Endodermal cell (in vitro differentiated cells): ENCODE results near the gene TSSC4. TPM values are rescaled to one million over a fixed set of nuclear protein-coding genes. Genes with fewer than 3 reads are reported as not detected.

Experiments
- DNase-seq: peaks from one replicate; pipeline ENCODE4 v3.0.0-alpha.2; 2017
- H3K27ac ChIP-seq: 2 replicates; pipeline ENCODE4 v1.5.1; 2013; ENCODE audit warnings: mild to moderate bottlenecking, low read depth, low read length, moderate library complexity
- H3K27me3 ChIP-seq: 2 replicates; pipeline ENCODE4 v1.6.1; 2013; ENCODE audit warnings: mild to moderate bottlenecking, low read length, moderate library complexity; ENCODE audit not compliant: insufficient read depth, control insufficient read depth, poor library complexity, severe bottlenecking
- H3K36me3 ChIP-seq: 2 replicates; pipeline ENCODE4 v1.7.0; 2013; ENCODE audit warnings: mild to moderate bottlenecking, low read length, moderate library complexity; ENCODE audit not compliant: control insufficient read depth, insufficient read depth
- H3K4me1 ChIP-seq: one replicate; pipeline ENCODE4 v1.7.0; 2013; ENCODE audit warnings: low read length; ENCODE audit not compliant: control insufficient read depth, insufficient read depth
- H3K4me3 ChIP-seq: 2 replicates; pipeline ENCODE4 v1.5.1; 2013; ENCODE audit warnings: mild to moderate bottlenecking, low read length, moderate library complexity
- H3K9ac ChIP-seq: 2 replicates; pipeline ENCODE4 v1.6.1; 2013; ENCODE audit warnings: mild to moderate bottlenecking, low read length, moderate library complexity; ENCODE audit not compliant: poor library complexity, severe bottlenecking; ENCODE audit errors: extremely low read depth
- H3K9me3 ChIP-seq: 2 replicates; pipeline ENCODE4 v1.6.1; 2013; ENCODE audit warnings: mild to moderate bottlenecking, low read length, moderate library complexity; ENCODE audit not compliant: control insufficient read depth
- H3K27ac Mint-ChIP-seq: 2 replicates; pipeline ENCODE4 v1.8.0; 2020; ENCODE audit warnings: mixed read lengths
- H3K27me3 Mint-ChIP-seq: 2 replicates; pipeline ENCODE4 v1.8.0; 2021; ENCODE audit warnings: mild to moderate bottlenecking, mixed read lengths; ENCODE audit not compliant: insufficient read depth
- H3K36me3 Mint-ChIP-seq: 2 replicates; pipeline ENCODE4 v1.8.0; 2020; ENCODE audit warnings: low read depth, mixed read lengths
- H3K4me1 Mint-ChIP-seq: 2 replicates; pipeline ENCODE4 v1.8.0; 2020; ENCODE audit warnings: mixed read lengths
- H3K4me3 Mint-ChIP-seq: 2 replicates; pipeline ENCODE4 v1.8.0; 2020; ENCODE audit warnings: mild to moderate bottlenecking, moderate library complexity, mixed read lengths
- H3K9me3 Mint-ChIP-seq: 2 replicates; pipeline ENCODE4 v1.8.0; 2020; ENCODE audit warnings: mild to moderate bottlenecking, mixed read lengths
- WGBS, 2 experiments: methylation state at CpG; one replicate each; pipeline versions ENCODE4 v1.1.5 to v1.1.7; 2013; ENCODE audit warnings: missing lambda C conversion rate in 2 of 2, mixed read lengths in 1 of 2; ENCODE audit not compliant: insufficient coverage in 1 of 2, insufficient read length in 1 of 2; 5-methylcytosine and 5-hydroxymethylcytosine counted together
- total RNA-seq, 2 donors: library from RNA; stranded (reverse); fragmentation: NEBNext Ultra II Directional in 1 of 2; extraction: Animal tissue kit (Norgen Biotek cat#: 25700) in 1 of 2; gene quantifications; 2 replicates in 1 of 2; 3 replicates in 1 of 2; pipeline ENCODE4 v1.2.1, GENCODE V29; 2021
- TF ChIP-seq, protein P1 (sequence below): fragments of 200-600 bp; sonication (generic); conservative IDR thresholded peaks from 2 replicates; pipeline ENCODE4 v1.5.0; 2021; ENCODE audit warnings: antibody characterized with exemption, mild to moderate bottlenecking

TSSC4 gene
- total RNA-seq, 2 donors from 2014 or later, result 47.2 to 51.1 TPM

DNA sequence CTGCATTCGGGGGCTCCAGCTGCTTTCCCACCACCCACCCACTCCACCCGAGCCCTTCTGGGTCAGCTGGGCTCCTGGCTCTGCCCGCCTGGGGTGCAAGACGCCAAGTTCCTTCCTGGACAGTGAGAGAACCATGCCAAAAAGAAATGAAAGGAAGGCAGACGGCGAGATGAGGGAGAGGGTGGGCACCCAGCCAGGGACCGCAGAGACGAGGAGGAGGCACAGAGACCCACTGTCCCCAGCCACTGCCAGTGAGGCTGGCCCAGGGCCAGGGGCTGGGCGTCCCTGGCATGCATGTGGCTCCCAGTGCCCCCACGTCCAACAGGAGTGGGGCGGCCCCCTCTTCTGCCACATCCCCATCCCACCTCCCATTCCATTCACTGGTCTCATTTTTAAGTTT, 34.3 kb upstream of the TSSC4 start:
- H3K27me3 Mint-ChIP-seq, result peaks cover 1% of the 10 kb centered on the region
- 92 to 100% methylated on average over 3 to 11 of the region's 11 CpGs for WGBS, 2 experiments
- DNase-seq, result no peak

DNA sequence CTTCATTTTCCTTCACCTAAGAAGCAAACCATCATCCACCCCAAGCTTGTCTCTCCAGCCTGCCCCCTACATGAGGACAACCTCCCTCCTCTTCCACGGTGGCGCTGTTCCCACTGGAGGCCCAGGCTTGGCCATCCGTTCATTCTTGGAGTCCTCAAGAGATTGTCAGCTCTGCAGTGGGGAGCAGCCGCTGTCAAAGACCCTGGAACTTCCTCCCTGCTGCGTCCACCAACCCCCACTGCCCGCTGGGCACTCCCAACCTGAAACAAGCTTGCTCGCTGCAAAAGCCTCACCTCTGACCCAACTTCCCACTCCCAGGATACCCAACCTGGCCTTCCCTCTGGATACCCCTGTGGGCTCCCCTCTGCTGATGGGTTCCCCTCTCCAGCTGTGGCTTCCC, 33.8 kb upstream of the TSSC4 start:
- Histone ChIP-seq H3K27me3 (no peaks in the 10 kb centered on the region), H3K9me3 (no peaks in the 10 kb centered on the region), H3K4me1 (no peaks in the 10 kb centered on the region), H3K9ac (no peak overlapping the region), H3K4me3 (no peak overlapping the region), H3K27ac (no peak overlapping the region), H3K36me3 (no peaks in the 10 kb centered on the region)
- WGBS, 2 experiments, result 85 to 89% methylated on average over 4 to 7 of the region's 7 CpGs
- TF ChIP-seq, protein P1, sequence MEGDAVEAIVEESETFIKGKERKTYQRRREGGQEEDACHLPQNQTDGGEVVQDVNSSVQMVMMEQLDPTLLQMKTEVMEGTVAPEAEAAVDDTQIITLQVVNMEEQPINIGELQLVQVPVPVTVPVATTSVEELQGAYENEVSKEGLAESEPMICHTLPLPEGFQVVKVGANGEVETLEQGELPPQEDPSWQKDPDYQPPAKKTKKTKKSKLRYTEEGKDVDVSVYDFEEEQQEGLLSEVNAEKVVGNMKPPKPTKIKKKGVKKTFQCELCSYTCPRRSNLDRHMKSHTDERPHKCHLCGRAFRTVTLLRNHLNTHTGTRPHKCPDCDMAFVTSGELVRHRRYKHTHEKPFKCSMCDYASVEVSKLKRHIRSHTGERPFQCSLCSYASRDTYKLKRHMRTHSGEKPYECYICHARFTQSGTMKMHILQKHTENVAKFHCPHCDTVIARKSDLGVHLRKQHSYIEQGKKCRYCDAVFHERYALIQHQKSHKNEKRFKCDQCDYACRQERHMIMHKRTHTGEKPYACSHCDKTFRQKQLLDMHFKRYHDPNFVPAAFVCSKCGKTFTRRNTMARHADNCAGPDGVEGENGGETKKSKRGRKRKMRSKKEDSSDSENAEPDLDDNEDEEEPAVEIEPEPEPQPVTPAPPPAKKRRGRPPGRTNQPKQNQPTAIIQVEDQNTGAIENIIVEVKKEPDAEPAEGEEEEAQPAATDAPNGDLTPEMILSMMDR, result no peak
- no peak overlapping the region for H3K27ac Mint-ChIP-seq
- H3K4me3 Mint-ChIP-seq, result no peak overlapping the region
- no peaks in the 10 kb centered on the region for H3K9me3 Mint-ChIP-seq
- H3K27me3 Mint-ChIP-seq, result peaks cover 1% of the 10 kb centered on the region
- no peak for DNase-seq
- no peaks in the 10 kb centered on the region for H3K4me1 Mint-ChIP-seq
- H3K36me3 Mint-ChIP-seq, result no peaks in the 10 kb centered on the region

More for the DNA sequence above, 34.3 kb upstream of the TSSC4 start:
- Mint-ChIP-seq H3K4me1 (no peaks in the 10 kb centered on the region), H3K27ac (no peak overlapping the region), H3K4me3 (no peak overlapping the region), H3K9me3 (no peaks in the 10 kb centered on the region), H3K36me3 (no peaks in the 10 kb centered on the region)
- Histone ChIP-seq H3K27me3 (no peaks in the 10 kb centered on the region), H3K4me3 (no peak overlapping the region), H3K9ac (no peak overlapping the region), H3K36me3 (no peaks in the 10 kb centered on the region), H3K9me3 (no peaks in the 10 kb centered on the region), H3K27ac (no peak overlapping the region), H3K4me1 (no peaks in the 10 kb centered on the region)
- TF ChIP-seq, protein P1, result no peak

DNA sequence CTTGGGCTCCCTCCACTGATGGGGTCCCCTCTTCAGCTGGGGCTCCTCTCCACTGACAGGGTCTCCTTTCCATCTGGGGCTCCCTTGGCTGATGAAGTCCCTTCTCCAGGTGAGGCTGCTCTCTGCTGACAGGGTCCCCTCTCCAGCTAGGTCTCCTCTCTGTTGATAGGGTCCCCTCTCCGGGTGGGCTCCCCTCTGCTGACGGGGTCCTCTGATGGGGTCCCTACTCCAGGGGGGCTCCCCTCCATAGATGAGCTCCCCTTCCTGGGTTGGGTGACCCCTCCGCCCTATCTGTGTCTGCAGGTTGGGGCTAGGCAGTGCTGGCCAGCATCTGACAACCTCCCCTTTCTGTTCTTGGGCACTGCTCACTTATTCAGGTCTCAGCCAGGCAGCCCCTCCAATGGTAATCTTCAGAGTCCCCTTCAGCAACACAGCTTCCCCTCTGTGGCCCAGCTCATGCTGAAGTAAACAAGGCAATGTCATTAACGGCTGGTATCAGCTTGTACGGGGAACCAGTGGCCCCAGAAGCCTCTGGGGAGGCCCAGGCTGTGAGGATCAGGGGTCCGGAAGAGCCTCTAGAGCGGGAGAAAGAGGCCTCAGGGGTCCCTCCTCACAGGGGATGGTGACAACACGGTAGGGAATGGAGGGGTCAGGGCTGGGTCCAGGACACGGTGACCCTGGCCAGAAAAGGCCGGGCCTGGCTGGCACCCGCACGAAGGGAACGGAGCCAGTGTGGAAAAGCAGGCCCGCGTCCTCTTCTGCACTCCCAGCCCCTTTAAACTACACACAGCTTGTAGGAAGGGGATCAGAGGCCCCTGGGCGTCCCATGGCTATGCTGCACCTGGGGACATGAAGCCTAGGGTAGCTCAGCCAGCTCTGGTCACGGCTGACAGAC, 33.0 kb upstream of the TSSC4 start:
- Mint-ChIP-seq H3K9me3 (no peaks in the 10 kb centered on the region), H3K4me1 (no peaks in the 10 kb centered on the region), H3K4me3 (no peak overlapping the region), H3K36me3 (no peaks in the 10 kb centered on the region), H3K27me3 (peaks cover 1% of the 10 kb centered on the region), H3K27ac (no peak overlapping the region)
- Histone ChIP-seq H3K27me3 (no peaks in the 10 kb centered on the region), H3K9ac (no peak overlapping the region), H3K4me3 (no peak overlapping the region), H3K9me3 (no peaks in the 10 kb centered on the region), H3K36me3 (no peaks in the 10 kb centered on the region), H3K4me1 (no peaks in the 10 kb centered on the region), H3K27ac (no peak overlapping the region)
- TF ChIP-seq, protein P1, result no peak
- 91 to 93% methylated on average over 9 to 17 of the region's 17 CpGs for WGBS, 2 experiments
- no peak for DNase-seq
